AG04450 (cell line): ENCODE results near the gene NTN4. TPM values are rescaled to one million over a fixed set of nuclear protein-coding genes. Genes with fewer than 3 reads are reported as not detected.
A peak's percentile ranks its signal among the peaks of the same experiment; 100 is the strongest.
"Not testable (repeated sequence)": the region's sequence is repeated elsewhere in the genome, so short reads cannot be mapped to it uniquely, and the experiment has no call there.

Experiments used
- CTCF ChIA-PET: fragments of 300-600, 350-600 bp; formaldehyde crosslinking; extraction: SDS; loops from one replicate; lab custom pipeline; 2022; ENCODE audit warnings: antibody characterized with exemption, inconsistent platforms; lab: Charles Lee
- POLR2A ChIA-PET: fragments of 350-600 bp; formaldehyde crosslinking; extraction: SDS; loops from one replicate; lab custom pipeline; 2021; ENCODE audit warnings: antibody characterized with exemption, inconsistent platforms; lab: Yijun Ruan, JAX
- DNase-seq: peaks from one replicate; pipeline ENCODE4 v3.0.0-alpha.2; 2011; ENCODE audit warnings: low read depth, low spot score
- H3K27ac ChIP-seq: one replicate; pipeline ENCODE4 v1.5.1; 2012; ENCODE audit warnings: low read depth, low read length, control low read depth
- H3K27me3 ChIP-seq: one replicate; pipeline ENCODE4 v1.6.0; 2012; ENCODE audit warnings: low read length; ENCODE audit not compliant: control insufficient read depth, insufficient read depth
- H3K4me3 ChIP-seq: 2 replicates; pipeline ENCODE4 v1.5.1; 2011; ENCODE audit warnings: mild to moderate bottlenecking, low read depth, low read length, control low read depth
- H3K9me3 ChIP-seq: 2 replicates; pipeline ENCODE4 v1.5.1; 2012; ENCODE audit warnings: low read length; ENCODE audit not compliant: control insufficient read depth, insufficient read depth
- polyA plus RNA-seq: library from polyadenylated mRNA; depleted of rRNA; stranded (reverse); fragments of >200 nt; gene quantifications from 2 replicates; pipeline ENCODE4 v1.2.3, GENCODE V29; 2011
- TF ChIP-seq, protein P1 (sequence below): IDR thresholded peaks from 2 replicates; pipeline ENCODE4 v1.5.1; 2011; ENCODE audit warnings: low read depth, low read length, control low read depth, inconsistent platforms

Gene NTN4
- polyA plus RNA-seq, 1 experiment: 132 TPM

DNA sequence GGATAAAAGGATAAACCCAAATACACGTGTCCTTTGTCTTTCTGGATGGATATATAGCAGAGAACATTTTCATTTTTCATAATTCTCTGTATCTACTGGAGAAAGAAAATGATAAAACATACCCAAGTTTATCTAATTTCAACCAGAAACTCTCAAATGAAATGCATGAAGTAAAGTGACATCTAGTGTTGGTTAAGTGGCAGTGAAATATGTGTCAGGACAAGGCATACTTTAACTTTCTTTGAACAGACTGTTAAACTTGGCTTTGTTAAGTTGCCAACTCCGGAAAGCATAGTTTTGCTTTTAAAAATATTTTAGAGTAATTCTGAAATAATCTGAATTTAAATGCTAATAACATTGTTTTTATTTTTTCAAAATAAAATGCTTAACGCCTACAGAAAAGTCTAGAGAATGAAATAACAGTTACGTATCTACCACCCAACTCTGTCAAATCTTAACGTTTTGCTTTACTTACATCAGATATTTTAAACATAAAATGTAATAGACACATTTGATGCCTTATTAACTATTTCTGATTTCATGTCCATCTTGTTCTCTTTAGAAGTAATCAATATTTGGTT, 25.2 kb upstream of the NTN4 start:
- TF ChIP-seq, protein P1, sequence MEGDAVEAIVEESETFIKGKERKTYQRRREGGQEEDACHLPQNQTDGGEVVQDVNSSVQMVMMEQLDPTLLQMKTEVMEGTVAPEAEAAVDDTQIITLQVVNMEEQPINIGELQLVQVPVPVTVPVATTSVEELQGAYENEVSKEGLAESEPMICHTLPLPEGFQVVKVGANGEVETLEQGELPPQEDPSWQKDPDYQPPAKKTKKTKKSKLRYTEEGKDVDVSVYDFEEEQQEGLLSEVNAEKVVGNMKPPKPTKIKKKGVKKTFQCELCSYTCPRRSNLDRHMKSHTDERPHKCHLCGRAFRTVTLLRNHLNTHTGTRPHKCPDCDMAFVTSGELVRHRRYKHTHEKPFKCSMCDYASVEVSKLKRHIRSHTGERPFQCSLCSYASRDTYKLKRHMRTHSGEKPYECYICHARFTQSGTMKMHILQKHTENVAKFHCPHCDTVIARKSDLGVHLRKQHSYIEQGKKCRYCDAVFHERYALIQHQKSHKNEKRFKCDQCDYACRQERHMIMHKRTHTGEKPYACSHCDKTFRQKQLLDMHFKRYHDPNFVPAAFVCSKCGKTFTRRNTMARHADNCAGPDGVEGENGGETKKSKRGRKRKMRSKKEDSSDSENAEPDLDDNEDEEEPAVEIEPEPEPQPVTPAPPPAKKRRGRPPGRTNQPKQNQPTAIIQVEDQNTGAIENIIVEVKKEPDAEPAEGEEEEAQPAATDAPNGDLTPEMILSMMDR: peak; percentile 76
- no peak overlapping the region for H3K4me3 ChIP-seq
- H3K9me3 ChIP-seq: no peaks in the 10 kb centered on the region
- no peaks in the 10 kb centered on the region for H3K27me3 ChIP-seq
- CTCF ChIA-PET: interaction anchor here (0.6 to 4.8 kb wide), 15 partner anchors 8 to 252 kb away, joined by 3 to 80 read pairs (median 5); no protein-coding TSS in a partner anchor
- no peak overlapping the region for H3K27ac ChIP-seq
- no peak for DNase-seq
- POLR2A ChIA-PET: no interaction called here

- H3K27ac ChIP-seq, H3K27me3 ChIP-seq, H3K4me3 ChIP-seq, DNase-seq, H3K9me3 ChIP-seq, POLR2A ChIA-PET: not testable (repeated sequence)
- CTCF ChIA-PET: interaction anchor here (0.5 to 1.0 kb wide), 2 partner anchors 230 to 478 kb away, joined by 5 to 6 read pairs; no protein-coding TSS in a partner anchor
Observed at GRCh38 chr12:95812155-95812554, 21.6 kb upstream of the NTN4 start.

- no peak overlapping the region for H3K27ac ChIP-seq
- TF ChIP-seq, protein P1: no peak
- CTCF ChIA-PET: interaction anchor here (2.8 to 2.9 kb wide), 2 partner anchors 228 to 236 kb away, joined by 9 to 11 read pairs; no protein-coding TSS in a partner anchor
Observed at GRCh38 chr12:95810411-95810810, 19.8 kb upstream of the NTN4 start.

GRCh38 chr12:95809000-95809680, 18.6 kb upstream of the NTN4 start:
- ChIA-PET CTCF (interaction anchor here (1.3 to 2.9 kb wide), 3 partner anchors 11 to 234 kb away, joined by 3 to 11 read pairs (median 9); no protein-coding TSS in a partner anchor), POLR2A (no interaction called here)
- H3K27ac ChIP-seq: no peak overlapping the region
- no peaks in the 10 kb centered on the region for H3K9me3 ChIP-seq
- H3K27me3 ChIP-seq: no peaks in the 10 kb centered on the region
- H3K4me3 ChIP-seq: no peak overlapping the region
- TF ChIP-seq, protein P1: no peak
- DNase-seq: no peak

More at GRCh38 chr12:95810411-95810810, 19.8 kb upstream of the NTN4 start:
- H3K9me3 ChIP-seq: no peaks in the 10 kb centered on the region
- no peaks in the 10 kb centered on the region for H3K27me3 ChIP-seq
- POLR2A ChIA-PET: no interaction called here
- no peak overlapping the region for H3K4me3 ChIP-seq
- DNase-seq: no peak

DNA sequence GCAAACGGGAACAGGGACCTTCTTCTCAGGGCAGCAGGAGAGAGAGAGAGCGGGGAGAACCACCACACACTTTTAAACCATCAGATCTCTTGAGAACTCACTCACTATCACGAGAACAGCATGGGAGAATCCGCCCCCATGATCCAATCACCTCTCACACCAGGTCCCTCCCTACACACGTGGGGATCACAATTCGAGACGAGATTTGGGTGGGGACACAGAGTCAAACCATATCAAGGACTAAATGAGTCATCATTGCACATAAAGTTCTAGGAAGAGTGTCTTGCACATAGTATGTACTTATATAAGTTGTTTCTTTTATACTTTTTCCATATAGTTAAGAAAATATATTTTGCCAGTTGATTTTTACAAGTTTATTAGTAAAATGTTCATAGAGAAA, 17.6 kb upstream of the NTN4 start:
- DNase-seq: no peak
- H3K27ac ChIP-seq: no peak overlapping the region
- CTCF ChIA-PET: interaction anchor here (2.8 kb wide), 1 partner anchor 233 kb away, joined by 9 read pairs; no protein-coding TSS in a partner anchor
- no peaks in the 10 kb centered on the region for H3K27me3 ChIP-seq
- H3K9me3 ChIP-seq: no peaks in the 10 kb centered on the region
- TF ChIP-seq, protein P1: no peak
- no peak overlapping the region for H3K4me3 ChIP-seq
- POLR2A ChIA-PET: no interaction called here
